H1 (cell line): Measurements from ENCODE around the gene CERCAM. TPM values are rescaled to one million over a fixed set of nuclear protein-coding genes. Genes with fewer than 3 reads are reported as not detected.

Experiments used
- CTCF ChIA-PET: fragments of 300-600 bp; sonication (Branson Sonifier 250); formaldehyde crosslinking; loops from one replicate; lab custom pipeline; 2021; ENCODE audit not compliant: partially characterized antibody; lab: Charles Lee
- POLR2A ChIA-PET: fragments of 300-600 bp; sonication (Branson Sonifier 250); formaldehyde crosslinking; loops from one replicate; lab custom pipeline; 2021; ENCODE audit warnings: inconsistent platforms; ENCODE audit not compliant: partially characterized antibody; lab: Charles Lee
- DNase-seq, 2 experiments: peaks; one replicate each; pipeline versions ENCODE4 v3.0.0 to v3.0.0-alpha.2; 2010 to 2022; ENCODE audit warnings: low spot score in 2 of 2, low read depth in 1 of 2, mixed read lengths in 1 of 2
- FAIRE-seq: peaks from 2 replicates; lab custom pipeline; 2011; peaks lifted over from hg19 to GRCh38; lab: Jason Lieb, UNC
- H2AFZ ChIP-seq: 2 replicates; pipeline ENCODE4 v1.8.1; 2012; ENCODE audit warnings: low read length, inconsistent platforms
- H2AK5ac ChIP-seq: 2 replicates; pipeline ENCODE4 v1.6.1; 2013; ENCODE audit warnings: low read depth, low read length
- H2BK120ac ChIP-seq: replicated peaks from 2 replicates; pipeline ENCODE3; 2013; ENCODE audit warnings: low read depth, low read length, inconsistent platforms
- H2BK12ac ChIP-seq: 2 replicates; pipeline ENCODE4 v1.6.1; 2013; ENCODE audit warnings: low read depth, low read length
- H2BK15ac ChIP-seq: 2 replicates; pipeline ENCODE4 v1.6.1; 2013; ENCODE audit warnings: low read length
- H2BK20ac ChIP-seq: 2 replicates; pipeline ENCODE4 v1.6.1; 2013; ENCODE audit warnings: low read length
- H2BK5ac ChIP-seq: 2 replicates; pipeline ENCODE4 v1.6.1; 2013; ENCODE audit warnings: low read depth, low read length
- H3K14ac ChIP-seq: 2 replicates; pipeline ENCODE4 v1.6.1; 2013; ENCODE audit warnings: inconsistent platforms; ENCODE audit not compliant: insufficient read length
- H3K18ac ChIP-seq: 2 replicates; pipeline ENCODE4 v1.6.1; 2013; ENCODE audit warnings: low read length; ENCODE audit errors: extremely low read depth
- H3K23ac ChIP-seq: 2 replicates; pipeline ENCODE4 v1.6.1; 2013; ENCODE audit warnings: inconsistent platforms; ENCODE audit not compliant: insufficient read length
- H3K23me2 ChIP-seq: 2 replicates; pipeline ENCODE4 v1.6.1; 2013; ENCODE audit warnings: low read depth, low read length
- H3K27ac ChIP-seq: 2 replicates; pipeline ENCODE4 v1.6.1; 2011; ENCODE audit warnings: low read depth, low read length, inconsistent platforms
- H3K27me3 ChIP-seq, 4 experiments: replicated peaks in 1 of 4; 1 replicate in 1 of 4; 2 replicates in 3 of 4; pipeline versions ENCODE4 v1.6.1 to v1.8.1; 2011 to 2013; ENCODE audit warnings: low read length in 3 of 4, mild to moderate bottlenecking in 3 of 4, inconsistent platforms in 2 of 4, mixed read lengths in 2 of 4, moderate library complexity in 1 of 4; ENCODE audit not compliant: control insufficient read depth in 3 of 4, insufficient read depth in 3 of 4; ENCODE audit errors: extremely low read depth in 1 of 4
- H3K36me3 ChIP-seq, 4 experiments: 2 replicates each; pipeline versions ENCODE4 v1.6.1 to v1.8.1; 2011 to 2013; ENCODE audit warnings: mild to moderate bottlenecking in 4 of 4, low read length in 3 of 4, moderate library complexity in 2 of 4, control low read depth in 1 of 4, inconsistent platforms in 1 of 4; ENCODE audit not compliant: insufficient read depth in 4 of 4, control insufficient read depth in 2 of 4
- H3K4ac ChIP-seq: replicated peaks from 2 replicates; pipeline ENCODE3; 2013; ENCODE audit warnings: low read length, low read depth, mixed read lengths, inconsistent platforms; ENCODE audit not compliant: insufficient read length
- H3K4me1 ChIP-seq, 4 experiments: replicated peaks in 1 of 4; 1 replicate in 1 of 4; 2 replicates in 3 of 4; pipeline versions ENCODE4 v1.6.1 to v1.8.1; 2011 to 2013; ENCODE audit warnings: low read length in 3 of 4, inconsistent platforms in 2 of 4, mixed read lengths in 1 of 4; ENCODE audit not compliant: insufficient read depth in 4 of 4, control insufficient read depth in 3 of 4
- H3K4me2 ChIP-seq, 2 experiments: 2 replicates each; pipeline versions ENCODE4 v1.6.1 to v1.8.1; 2011 to 2013; ENCODE audit warnings: low read depth in 2 of 2, low read length in 2 of 2, control low read depth in 1 of 2, inconsistent platforms in 1 of 2, mild to moderate bottlenecking in 1 of 2; ENCODE audit not compliant: insufficient read depth in 1 of 2
- H3K4me3 ChIP-seq, 4 experiments: fragments of 200-600, 300-600 bp in 1 of 4; sonication (generic), shearing (Covaris generic), sonication (Bioruptor Twin) in 1 of 4; 2 replicates each; pipeline versions ENCODE4 v1.5.1 to v1.8.1; 2011 to 2016; ENCODE audit warnings: low read length in 4 of 4, low read depth in 3 of 4, control low read depth in 2 of 4, inconsistent platforms in 2 of 4, mild to moderate bottlenecking in 2 of 4, mixed read lengths in 1 of 4, moderate library complexity in 1 of 4; ENCODE audit not compliant: insufficient read depth in 2 of 4; ENCODE audit errors: extremely low read depth in 1 of 4
- H3K56ac ChIP-seq: replicated peaks from 2 replicates; pipeline ENCODE3; 2013; ENCODE audit warnings: low read depth, mild to moderate bottlenecking, mixed read lengths, low read length, inconsistent platforms; ENCODE audit not compliant: insufficient read length
- H3K79me1 ChIP-seq: 2 replicates; pipeline ENCODE4 v1.6.1; 2013; ENCODE audit warnings: low read depth, low read length, control low read depth
- H3K79me2 ChIP-seq, 2 experiments: 2 replicates each; pipeline versions ENCODE4 v1.6.1 to v1.8.1; 2012 to 2013; ENCODE audit warnings: low read length in 2 of 2, mild to moderate bottlenecking in 2 of 2, inconsistent platforms in 1 of 2; ENCODE audit not compliant: insufficient read depth in 2 of 2, control insufficient read depth in 1 of 2
- H3K9ac ChIP-seq, 4 experiments: replicated peaks in 1 of 4; 1 replicate in 1 of 4; 2 replicates in 3 of 4; pipeline versions ENCODE4 v1.6.1 to v1.8.1; 2011 to 2013; ENCODE audit warnings: low read depth in 3 of 4, low read length in 3 of 4, control low read depth in 2 of 4, mild to moderate bottlenecking in 2 of 4, moderate library complexity in 2 of 4, inconsistent platforms in 1 of 4; ENCODE audit errors: extremely low read depth in 1 of 4
- H3K9me3 ChIP-seq, 2 experiments: 2 replicates each; pipeline versions ENCODE4 v1.6.1 to v1.8.1; 2012 to 2013; ENCODE audit warnings: mild to moderate bottlenecking in 2 of 2, moderate library complexity in 2 of 2, control low read depth in 1 of 2, inconsistent platforms in 1 of 2, low read depth in 1 of 2, low read length in 1 of 2, mixed read lengths in 1 of 2; ENCODE audit not compliant: insufficient read depth in 2 of 2
- H4K20me1 ChIP-seq, 2 experiments: replicated peaks in 1 of 2; 2 replicates each; pipeline versions ENCODE3 to v1.8.1; 2011 to 2013; ENCODE audit warnings: inconsistent platforms in 2 of 2, low read length in 2 of 2, mild to moderate bottlenecking in 1 of 2; ENCODE audit not compliant: insufficient read depth in 2 of 2, control insufficient read depth in 1 of 2
- H4K5ac ChIP-seq: 2 replicates; pipeline ENCODE4 v1.6.1; 2013; ENCODE audit warnings: low read length, low read depth, mixed read lengths, inconsistent platforms; ENCODE audit not compliant: insufficient read length
- H4K8ac ChIP-seq: 2 replicates; pipeline ENCODE4 v1.8.0; 2013; ENCODE audit warnings: mild to moderate bottlenecking, moderate library complexity, low read length, inconsistent platforms; ENCODE audit not compliant: insufficient read depth; ENCODE audit errors: extremely low read depth
- H4K91ac ChIP-seq: replicated peaks from 2 replicates; pipeline ENCODE3; 2013; ENCODE audit warnings: low read length, mixed read lengths, inconsistent platforms; ENCODE audit not compliant: insufficient read length
- CHD1 ChIP-seq: IDR thresholded peaks from 2 replicates; pipeline ENCODE4 v1.6.1; 2012; ENCODE audit warnings: low read depth, low read length, improper control_type of control experiment
- SIN3A ChIP-seq, 2 experiments: IDR thresholded peaks in 1 of 2; conservative IDR thresholded peaks in 1 of 2; 2 replicates each; pipeline ENCODE4 v1.6.1; 2011 to 2012; ENCODE audit warnings: low read length in 2 of 2, improper control_type of control experiment in 1 of 2, low read depth in 1 of 2, mild to moderate bottlenecking in 1 of 2
- WGBS, 2 experiments: shearing (Covaris generic) in 1 of 2; methylation state at CpG; one replicate each; pipeline versions ENCODE4 v1.1.6 to v1.1.7; 2013 to 2015; ENCODE audit warnings: low lambda C conversion rate in 2 of 2, mixed read lengths in 2 of 2, inconsistent platforms in 1 of 2, low coverage in 1 of 2, missing lambda C conversion rate in 1 of 2; ENCODE audit not compliant: insufficient replicate concordance in 2 of 2, insufficient coverage in 1 of 2, insufficient read length in 1 of 2; ENCODE audit errors: extremely low coverage in 1 of 2, missing lambda C conversion rate in 1 of 2; 5-methylcytosine and 5-hydroxymethylcytosine counted together
- polyA plus RNA-seq, 7 experiments: library from polyadenylated mRNA; depleted of rRNA in 3 of 7; stranded (reverse) in 5 of 7; unstranded in 2 of 7; fragments of >200 nt in 5 of 7; fragments of 200-250 nt in 2 of 7; gene quantifications; 1 replicate in 5 of 7; 2 replicates in 1 of 7; 4 replicates in 1 of 7; pipeline versions ENCODE4 v1.2.1 to v1.2.3, GENCODE V29; 2011 to 2013; ENCODE audit warnings: missing spikeins in 2 of 7, mixed read lengths in 2 of 7
- total RNA-seq: library from RNA; stranded (reverse); fragmentation: NEBNext Ultra II Directional; extraction: Animal tissue kit (Norgen Biotek cat#: 25700); gene quantifications from 2 replicates; pipeline ENCODE4 v1.2.1, GENCODE V29; 2021

CERCAM gene
- total and polyA plus RNA-seq, 2 of the 8 experiments (the other 6 are each of a cell fraction or from before 2014, with no cell fraction given) = 3.1 to 5.2 TPM

DNA sequence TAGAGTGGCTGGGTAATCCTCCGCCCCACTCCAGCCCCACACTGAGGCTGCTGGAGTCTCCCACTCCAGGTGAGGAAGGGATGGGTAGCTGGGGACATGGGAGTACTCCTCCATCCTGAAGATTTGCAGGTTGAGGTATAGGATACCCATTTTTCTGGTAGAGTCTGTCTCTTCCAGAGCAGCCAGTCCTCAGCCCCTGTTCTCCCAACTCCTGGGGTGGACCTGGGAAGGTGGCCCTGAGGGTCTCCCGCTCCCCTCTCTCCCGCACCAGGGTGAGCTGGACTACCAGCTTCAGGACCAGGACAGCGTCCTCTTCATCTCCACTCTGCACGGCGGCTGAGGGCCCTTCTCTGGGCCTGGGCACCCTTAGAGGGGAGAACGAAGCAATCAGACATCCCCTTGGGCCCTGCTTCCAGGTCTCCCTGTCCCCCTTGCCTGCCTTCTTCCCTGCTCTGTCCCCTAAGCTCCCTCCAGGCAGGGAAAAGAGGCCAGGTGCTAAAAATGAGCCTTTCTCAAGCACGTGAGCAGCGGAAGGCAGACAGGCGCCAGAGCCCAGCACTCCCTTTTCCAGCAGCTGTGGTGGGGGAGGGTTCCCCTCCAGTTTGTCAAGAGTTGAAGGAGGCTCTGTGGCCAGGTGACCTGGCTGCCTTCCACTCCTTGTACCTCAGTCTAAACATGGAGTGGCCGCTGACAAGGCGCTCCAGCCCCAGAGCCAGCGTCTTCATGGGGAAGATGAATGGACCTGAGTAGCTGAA is 31.1 kb upstream of the CERCAM start:
- H3K9ac ChIP-seq = no peak overlapping the region

More for the DNA sequence above, 31.1 kb upstream of the CERCAM start:
- Histone ChIP-seq H3K9me3 (no peaks in the 10 kb centered on the region), H4K20me1 (peaks cover 41 to 52% of the 10 kb centered on the region in 2 experiments), H3K4ac (no peak overlapping the region), H2BK15ac (no peak overlapping the region), H3K36me3 (peaks cover 0 to 21% (median 9%) of the 10 kb centered on the region in 4 experiments; a peak in 6 of 8 replicates), H3K27ac (no peak overlapping the region), H4K8ac (no peak overlapping the region), H2BK5ac (no peak overlapping the region), H4K5ac (no peak overlapping the region), H3K14ac (no peak overlapping the region), H3K79me2 (no peaks in the 10 kb centered on the region), H2AK5ac (peak overlapping the region; percentile 85; the same call in 1 of the 2 replicates), H3K18ac (no peak overlapping the region), H3K79me1 (0 out of 2 replicates have a peak, but pooled peaks cover 3% of the 10 kb centered on the region), H3K23ac (no peak overlapping the region), H3K4me3 (no peak overlapping the region), H3K23me2 (peaks cover 4% of the 10 kb centered on the region; the same call in 1 of the 2 replicates), H3K56ac (no peak overlapping the region), H3K4me2 (peak overlapping the region in 1 of 2 experiments; percentile 2; a peak in 2 of 4 replicates), H2BK12ac (no peak overlapping the region), H2BK120ac (no peak overlapping the region), H2AFZ (no peak overlapping the region), H4K91ac (no peak overlapping the region), H2BK20ac (no peak overlapping the region), H3K27me3 (peaks cover 60 to 99% (median 93%) of the 10 kb centered on the region in 4 experiments), H3K4me1 (peaks cover 13 to 58% (median 51%) of the 10 kb centered on the region in 4 experiments)
- 0 out of 4 replicates have a peak, but pooled peaks of 1 of the 2 experiments have one; percentile 41 for TF ChIP-seq SIN3A (conservative IDR thresholded peaks at IDR 0.05 in 1 of 2, IDR thresholded peaks at IDR 0.05 in 1 of 2; ENCODE audit: low read depth in 1 of 2, low read length in 2 of 2)
- no peak for TF ChIP-seq CHD1
- ChIA-PET CTCF (interaction anchor here (1.2 to 21.9 kb wide), 8 partner anchors 11 to 134 kb away, joined by 3 to 323 read pairs (median 5); partner anchors contain the start of gene URM1), POLR2A (interaction anchor here (1.2 to 13.1 kb wide), 9 partner anchors 9 to 50 kb away, joined by 3 to 92 read pairs (median 5); partner anchors contain the start of genes SLC27A4 and URM1)
- FAIRE-seq (no peak), DNase-seq (no peak)
- 74% methylated on average over 13 of the region's 13 CpGs; no CpG with 5 or more reads in 1 of the 2 experiments for WGBS, 2 experiments
